Activated CD8-positive, alpha-beta memory T cell treated with anti-CD3 and anti-CD28 coated beads for 24 hours (primary cell): ENCODE results near the gene NRXN3.

Source experiments
- DNase-seq: peaks from one replicate; pipeline ENCODE4 v3.0.0-alpha.2; 2020

NRXN3 gene

GRCh38 chr14:79180656-79181055 is 1010.5 kb downstream of the NRXN3 start:
- no peak for DNase-seq

- no peak for DNase-seq
Observed at GRCh38 chr14:79186523-79186922, 1016.4 kb downstream of the NRXN3 start.

GRCh38 chr14:79193689-79194477 is 1023.7 kb downstream of the NRXN3 start:
- DNase-seq, result no peak

- no peak for DNase-seq
Observed at GRCh38 chr14:79196216-79196615, 1026.0 kb downstream of the NRXN3 start.

GRCh38 chr14:79197516-79197915 is 1027.3 kb downstream of the NRXN3 start:
- no peak for DNase-seq

GRCh38 chr14:79199217-79199616 is 1029.0 kb downstream of the NRXN3 start:
- DNase-seq, result no peak

- no peak for DNase-seq
Observed at GRCh38 chr14:79201564-79202207, 1031.5 kb downstream of the NRXN3 start.

GRCh38 chr14:79204591-79204990 is 1034.4 kb downstream of the NRXN3 start:
- no peak for DNase-seq

- DNase-seq, result no peak
Observed at GRCh38 chr14:79209418-79209817, 1039.2 kb downstream of the NRXN3 start.

GRCh38 chr14:79225815-79226214 is 1055.6 kb downstream of the NRXN3 start:
- DNase-seq, result no peak

GRCh38 chr14:79229383-79229909 is 1059.3 kb downstream of the NRXN3 start:
- DNase-seq, result no peak

- no peak for DNase-seq
Observed at GRCh38 chr14:79242666-79243065, 1072.5 kb downstream of the NRXN3 start.

GRCh38 chr14:79246173-79246572 is 1076.0 kb downstream of the NRXN3 start:
- DNase-seq, result no peak

GRCh38 chr14:79248126-79248525 is 1078.0 kb downstream of the NRXN3 start:
- no peak for DNase-seq

GRCh38 chr14:79248771-79249170 is 1078.6 kb downstream of the NRXN3 start:
- no peak for DNase-seq

GRCh38 chr14:79251278-79251677 is 1081.1 kb downstream of the NRXN3 start:
- no peak for DNase-seq

GRCh38 chr14:79253576-79253975 is 1083.4 kb downstream of the NRXN3 start:
- no peak for DNase-seq

GRCh38 chr14:79254069-79254775 is 1084.0 kb downstream of the NRXN3 start:
- DNase-seq, result no peak

GRCh38 chr14:79256380-79256779 is 1086.2 kb downstream of the NRXN3 start:
- DNase-seq, result no peak

- DNase-seq, result no peak
Observed at GRCh38 chr14:79260406-79260805, 1090.2 kb downstream of the NRXN3 start.

- no peak for DNase-seq
Observed at GRCh38 chr14:79265366-79265946, 1095.3 kb downstream of the NRXN3 start.

GRCh38 chr14:79270361-79270760 is 1100.2 kb downstream of the NRXN3 start:
- no peak for DNase-seq

- no peak for DNase-seq
Observed at GRCh38 chr14:79271122-79271521, 1100.9 kb downstream of the NRXN3 start.
